Activated naive CD4-positive, alpha-beta T cell treated with anti-CD3 and anti-CD28 coated beads, Interleukin-2, amount 50 U/mL, for 16 hours (primary cell): ENCODE results near the gene DIAPH1.

Experiments used
- DNase-seq: peaks from one replicate; pipeline ENCODE4 v3.0.0-alpha.2; 2020

Gene DIAPH1

DNA sequence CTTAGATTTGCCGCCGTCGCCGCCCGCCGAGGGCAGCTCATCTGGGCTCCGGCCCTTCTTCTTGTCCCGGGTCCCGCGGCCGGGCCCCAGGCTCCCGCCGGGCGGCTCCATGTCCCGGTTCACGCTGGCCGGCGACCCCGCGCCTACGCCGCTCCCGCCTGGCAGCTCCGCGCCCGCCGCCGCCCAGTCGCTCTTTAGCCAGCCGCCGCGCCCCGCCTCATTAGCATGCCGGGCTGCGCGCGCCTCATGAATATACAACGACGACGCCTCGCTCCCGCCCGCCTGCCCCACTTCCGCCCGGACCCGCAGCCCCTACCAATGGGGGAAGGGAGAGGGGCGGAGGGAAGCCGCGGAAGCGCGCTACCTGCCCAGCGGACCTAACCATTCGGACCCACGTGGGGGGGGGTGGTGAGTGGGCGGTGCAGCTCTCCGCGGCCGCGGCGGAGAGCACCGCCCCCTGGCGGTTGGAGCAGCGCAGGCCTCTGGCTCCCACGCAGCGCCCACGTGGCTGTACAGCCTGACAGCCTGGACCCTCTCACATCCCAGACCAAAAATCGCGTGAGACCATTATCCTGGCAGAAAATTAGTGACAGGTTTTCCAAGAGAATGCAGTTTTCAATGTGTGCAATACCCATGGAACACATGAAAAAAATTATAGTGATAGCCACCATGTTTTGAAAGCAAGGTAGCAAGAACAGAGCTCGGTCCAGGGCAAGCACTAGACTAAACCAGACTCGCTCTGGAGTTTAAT, at the start of gene DIAPH1:
DIAPH1 (minus strand) TSS at position 197 of the 751 bp plus-strand sequence; CDS start at position 111, 86 bp downstream.
- peak; percentile 99 for DNase-seq

DNA sequence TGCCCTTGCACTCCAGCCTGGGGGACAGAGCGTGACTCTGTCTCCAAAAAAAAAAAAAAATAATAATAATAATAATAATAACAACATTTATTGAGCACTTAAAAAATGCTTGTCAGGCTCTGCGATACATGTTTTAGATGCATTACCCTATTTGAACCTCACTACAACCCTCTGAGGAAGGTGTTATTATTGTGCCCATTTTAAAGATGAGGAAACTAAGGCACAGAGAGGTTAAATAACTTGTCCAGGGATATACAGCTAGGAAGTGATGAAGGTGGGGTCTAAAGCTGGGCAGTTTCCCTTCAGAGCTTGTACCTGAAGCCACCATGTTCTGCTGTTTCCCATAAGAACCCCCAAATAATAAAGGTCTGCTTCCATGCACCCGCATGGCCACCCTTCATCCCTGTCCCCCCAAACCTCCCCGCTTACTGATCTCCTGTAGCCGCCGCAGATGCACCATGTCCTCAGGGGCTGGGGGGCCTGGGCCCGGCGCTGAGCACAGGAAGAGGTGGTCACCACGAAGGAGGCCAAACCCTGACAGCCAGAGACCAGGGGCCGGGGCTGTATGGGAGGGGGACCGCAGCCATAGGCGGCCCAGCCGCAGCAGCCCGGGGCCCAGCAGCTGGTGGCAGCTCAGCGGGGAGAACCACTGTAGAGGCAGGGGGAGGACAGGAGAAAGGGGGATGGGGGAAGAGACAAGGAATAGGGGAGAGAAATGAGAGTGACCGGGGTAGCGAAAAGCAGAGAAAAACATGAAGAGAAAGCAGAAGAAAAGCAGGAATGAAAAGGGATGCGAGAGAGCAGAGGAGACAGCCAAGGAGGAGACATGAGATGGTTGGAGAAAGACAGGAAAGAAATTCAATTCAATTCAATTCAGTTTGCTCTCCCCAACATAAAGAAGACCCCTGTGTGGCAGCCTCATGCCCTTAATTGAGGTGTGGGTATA, 47.5 kb upstream of the DIAPH1 start:
- DNase-seq: no peak

DNA sequence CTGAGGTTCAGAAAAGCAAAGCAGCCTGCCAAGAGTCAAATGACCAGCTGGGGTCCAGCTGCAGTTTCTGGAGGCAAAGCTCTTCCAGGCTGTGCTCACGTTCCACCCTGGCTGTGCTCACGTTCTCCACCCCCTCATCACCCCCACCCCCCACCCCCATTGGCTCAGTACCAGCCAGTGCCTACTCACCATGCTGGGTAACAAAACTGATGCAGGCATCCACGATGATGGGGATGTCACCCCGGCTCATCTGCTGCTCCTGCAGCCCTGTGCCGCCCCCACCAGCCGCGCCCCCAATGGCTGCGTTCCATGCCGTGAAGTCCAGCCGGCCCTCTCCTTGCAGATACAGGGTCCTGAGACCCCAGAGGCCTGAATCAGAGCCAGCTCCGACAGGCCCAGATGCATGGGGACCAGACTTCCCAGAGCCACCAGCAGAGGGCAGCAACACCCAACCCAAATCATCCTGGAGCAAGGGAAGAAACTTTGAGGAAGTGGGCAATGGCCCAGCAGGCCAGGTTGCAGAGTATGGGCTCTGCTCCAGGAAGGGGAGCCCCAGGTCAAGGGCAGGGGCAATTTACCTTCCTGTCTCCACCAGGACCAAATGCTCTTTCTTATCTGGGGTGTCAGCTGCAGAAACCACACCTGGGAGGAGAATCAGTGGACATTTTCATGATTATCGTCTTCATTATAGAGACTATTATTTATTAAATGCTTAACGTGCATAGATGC, 46.1 kb upstream of the DIAPH1 start:
- peak; percentile 70 for DNase-seq

DNA sequence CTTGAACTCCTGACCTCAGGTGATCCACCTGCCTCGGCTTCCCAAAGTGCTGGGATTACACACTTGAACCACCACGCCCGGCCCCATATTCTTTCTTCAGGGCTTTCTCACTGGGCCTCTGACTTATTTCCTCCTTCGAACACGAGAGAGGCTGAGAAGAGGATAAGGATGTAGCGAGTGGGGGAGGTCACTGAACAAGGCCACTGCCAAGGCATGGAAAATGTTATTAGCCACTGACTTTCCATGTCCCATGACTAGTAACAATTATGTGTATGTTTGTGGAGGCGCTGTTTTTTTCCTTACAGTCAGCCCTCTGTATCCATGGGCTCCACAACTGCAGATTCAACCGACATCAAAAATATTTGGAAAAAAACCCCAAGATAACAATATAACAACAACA, 44.7 kb upstream of the DIAPH1 start:
- no peak for DNase-seq

DNA sequence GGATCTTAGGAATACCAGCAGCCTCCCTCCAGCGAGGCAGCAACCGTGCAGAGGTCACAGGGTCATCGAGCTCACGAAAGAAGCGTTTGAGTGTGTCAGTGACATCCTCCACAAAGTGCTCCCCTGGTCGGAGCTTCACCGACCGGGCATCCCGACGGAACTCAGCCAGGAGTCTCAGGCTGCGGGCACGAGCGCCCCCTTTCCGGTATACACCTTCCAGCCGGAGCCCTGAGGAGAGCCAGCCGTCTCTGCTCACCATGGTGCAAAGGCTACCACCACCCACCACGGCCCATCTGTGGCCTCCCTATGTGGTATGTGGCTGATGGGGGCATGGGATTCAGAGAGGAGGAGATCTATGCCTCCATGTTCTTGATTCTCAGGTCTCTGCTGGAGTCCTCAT, 43.2 kb upstream of the DIAPH1 start:
- DNase-seq: no peak

DNA sequence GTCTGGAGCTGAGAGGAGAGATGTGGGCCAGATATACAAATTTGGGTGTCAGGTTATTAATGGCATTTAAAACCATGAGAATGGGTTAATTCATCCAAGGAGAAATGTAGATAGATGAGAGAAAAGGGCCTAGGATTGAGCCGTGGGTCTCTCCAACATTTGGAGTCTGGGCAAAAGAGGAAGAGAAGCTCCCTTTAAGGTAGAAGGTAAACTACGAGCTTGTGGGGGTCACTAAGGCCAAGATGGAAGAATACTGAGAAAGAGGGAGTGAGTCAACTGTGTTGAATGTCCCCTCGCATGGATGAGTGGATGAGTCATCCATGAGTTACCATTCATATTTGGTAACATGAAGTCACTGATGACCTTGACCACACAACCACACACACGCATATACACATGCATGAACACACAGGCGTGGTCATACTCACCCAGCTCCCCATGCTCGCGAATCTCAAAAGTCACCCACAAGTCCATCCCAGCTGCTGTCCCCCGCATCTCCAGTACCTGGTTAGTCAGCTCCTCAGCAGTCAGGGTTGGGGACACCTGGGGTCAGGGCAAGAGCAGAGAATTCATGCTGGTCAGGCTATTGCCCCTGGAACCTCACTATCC, 39.2 kb upstream of the DIAPH1 start:
- no peak for DNase-seq

DNA sequence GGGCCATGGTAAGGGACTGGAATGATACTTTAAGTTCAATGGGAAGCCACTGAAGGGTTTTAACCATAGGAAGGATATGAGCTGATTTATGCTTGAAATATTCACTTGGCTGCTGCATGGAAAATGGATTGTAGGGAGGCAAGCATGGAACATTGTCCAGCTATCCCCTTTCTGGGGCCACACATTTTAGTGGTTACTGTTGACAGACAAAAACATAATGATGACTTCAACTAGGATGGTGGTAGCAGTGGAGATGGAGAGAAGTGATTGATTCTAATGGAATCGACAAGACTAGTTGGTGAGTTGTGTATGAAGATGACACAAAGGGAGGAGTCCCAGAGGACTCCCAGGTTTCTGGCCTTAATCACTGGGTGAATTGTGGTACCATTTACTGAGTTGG, 38.6 kb upstream of the DIAPH1 start:
- no peak for DNase-seq

DNA sequence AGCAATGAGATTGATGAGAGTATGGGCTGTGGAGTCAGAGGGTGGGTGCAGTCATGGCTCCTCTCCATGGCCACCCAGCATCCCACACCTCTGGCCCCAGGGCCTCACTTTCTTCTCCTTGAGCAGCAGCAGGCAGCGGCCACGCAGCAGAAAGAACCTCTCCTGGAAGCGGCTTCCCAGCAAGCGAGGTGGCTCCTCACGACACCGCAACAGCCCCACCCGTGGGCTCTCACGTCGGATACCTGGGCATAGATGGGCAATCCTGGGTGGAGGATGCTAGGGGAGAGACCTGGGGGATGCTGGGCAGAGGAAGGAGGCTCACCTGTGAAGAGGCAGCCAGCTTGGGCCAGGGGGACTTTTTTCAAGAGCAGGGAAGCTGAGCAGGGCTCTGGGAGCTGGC, 37.6 kb upstream of the DIAPH1 start:
- DNase-seq: no peak

DNA sequence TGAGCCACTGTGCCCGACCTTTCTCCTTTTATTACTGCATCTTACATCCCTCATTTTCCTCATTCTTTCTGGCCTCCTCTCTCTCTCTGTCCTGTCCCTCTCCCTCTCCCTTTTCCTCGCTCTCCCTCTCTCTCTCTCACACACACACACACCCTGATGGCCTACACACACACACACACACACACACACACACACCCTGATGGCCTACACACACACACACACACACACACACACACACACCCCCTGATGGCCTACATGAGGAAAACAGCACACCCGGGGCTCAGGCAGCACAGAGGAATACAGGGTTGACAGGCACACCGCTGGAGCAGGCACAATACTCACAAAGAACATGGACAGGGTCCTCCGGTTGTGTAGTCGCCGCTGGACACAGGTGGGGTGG, 36.2 kb upstream of the DIAPH1 start:
- no peak for DNase-seq

DNA sequence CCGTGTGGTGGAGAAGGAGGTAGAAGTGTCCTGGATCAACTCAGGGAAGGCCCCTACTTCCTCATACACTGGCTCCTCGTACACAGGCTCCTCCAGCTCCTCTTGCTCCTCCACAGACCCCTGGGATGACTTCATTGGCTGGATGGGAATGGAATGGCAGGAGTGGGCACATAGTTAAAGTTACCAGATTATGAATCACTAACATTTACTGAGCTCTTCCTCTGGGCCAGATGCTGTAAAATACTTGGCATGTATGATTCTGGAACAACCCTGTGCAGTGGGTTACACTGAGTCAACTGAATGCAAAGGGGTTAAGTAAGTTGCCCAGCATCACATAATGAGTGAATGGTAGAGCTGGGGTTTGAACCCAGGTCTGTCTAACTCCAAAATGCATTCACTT, 35.5 kb upstream of the DIAPH1 start:
- DNase-seq: no peak

DNA sequence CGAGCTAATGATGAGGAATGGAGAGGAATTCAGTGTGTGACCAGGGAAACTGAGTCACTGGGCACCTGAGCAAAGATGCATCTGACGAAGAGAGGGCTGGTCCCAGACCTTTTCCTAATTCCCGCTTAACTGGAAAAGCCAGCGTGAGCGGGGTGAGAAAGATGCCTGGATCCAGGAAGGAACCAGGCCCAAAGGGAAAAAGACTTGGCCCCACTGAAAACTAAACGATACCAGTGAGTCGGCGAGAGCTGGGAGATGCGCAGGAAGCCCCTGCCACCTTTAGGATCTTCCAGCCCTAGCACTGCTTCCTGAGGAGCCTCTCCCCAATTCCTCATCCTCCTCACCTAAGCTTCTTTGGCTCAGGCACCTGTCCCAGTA, 32.9 kb upstream of the DIAPH1 start:
- DNase-seq: no peak

DNA sequence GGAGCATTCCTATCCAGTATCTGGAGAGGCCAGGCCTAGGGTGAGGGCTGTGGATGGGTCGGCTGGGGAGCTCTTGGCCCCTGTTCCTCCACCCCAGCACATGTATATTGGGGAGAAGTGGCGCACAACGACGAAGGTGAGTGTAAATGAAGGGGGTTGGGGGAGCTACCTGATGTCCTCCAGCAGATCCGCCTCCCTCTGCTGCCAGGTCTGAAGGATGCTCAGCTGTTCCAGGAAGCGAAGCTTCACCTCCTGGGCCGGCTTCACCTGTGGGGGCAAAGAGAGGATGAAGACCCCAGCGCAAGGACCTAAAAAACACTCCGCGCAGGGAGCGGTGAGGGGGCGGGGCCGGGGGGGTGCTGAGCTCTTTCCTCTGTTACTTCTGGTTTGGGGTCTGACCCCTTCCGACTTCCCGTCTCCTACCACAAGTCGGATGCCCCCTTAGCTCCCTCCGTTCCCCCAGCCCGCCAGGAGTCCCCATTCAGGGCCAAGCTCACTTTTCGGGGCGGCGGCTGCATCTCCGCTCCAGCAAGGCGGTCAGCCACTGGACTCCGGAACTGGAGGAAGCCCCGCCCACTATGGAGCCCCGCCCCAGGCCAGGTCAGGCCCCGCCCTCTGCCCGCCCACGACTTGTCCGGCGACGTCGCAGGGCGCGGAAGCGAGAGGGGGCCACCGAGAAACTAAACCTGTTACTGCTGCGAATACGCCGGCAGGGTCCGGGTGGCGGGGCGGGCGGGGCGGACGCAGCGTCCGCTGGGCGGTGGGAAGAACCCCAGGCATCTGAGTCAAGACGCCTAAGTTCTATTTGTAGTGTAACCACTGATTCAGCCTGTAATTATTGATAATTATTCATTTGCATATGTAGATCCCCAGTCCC, 32.3 kb upstream of the DIAPH1 start, which contains the start of gene FCHSD1:
FCHSD1 (minus strand) TSS at position 568 of the 877 bp plus-strand sequence; CDS start at position 518, 50 bp downstream.
- DNase-seq: peak; percentile 72

DNA sequence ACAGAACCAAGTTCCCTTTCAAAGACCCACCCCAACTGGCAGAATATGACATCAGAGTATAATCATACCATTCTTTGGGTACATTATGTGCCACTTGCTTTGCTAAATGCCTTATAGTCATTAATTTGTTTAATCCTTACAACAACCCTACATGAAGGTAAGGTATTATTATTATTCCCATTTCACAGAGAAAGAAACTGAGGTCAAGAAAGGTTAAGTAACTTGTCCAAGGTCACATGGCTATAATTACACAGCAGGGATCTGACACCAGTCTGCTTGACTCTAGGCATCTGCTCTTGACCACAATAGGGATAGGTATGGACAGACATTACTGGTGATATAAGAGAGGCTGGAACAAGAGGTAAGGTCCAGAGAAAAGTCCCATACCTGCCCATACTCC, 31.2 kb upstream of the DIAPH1 start:
- no peak for DNase-seq

DNA sequence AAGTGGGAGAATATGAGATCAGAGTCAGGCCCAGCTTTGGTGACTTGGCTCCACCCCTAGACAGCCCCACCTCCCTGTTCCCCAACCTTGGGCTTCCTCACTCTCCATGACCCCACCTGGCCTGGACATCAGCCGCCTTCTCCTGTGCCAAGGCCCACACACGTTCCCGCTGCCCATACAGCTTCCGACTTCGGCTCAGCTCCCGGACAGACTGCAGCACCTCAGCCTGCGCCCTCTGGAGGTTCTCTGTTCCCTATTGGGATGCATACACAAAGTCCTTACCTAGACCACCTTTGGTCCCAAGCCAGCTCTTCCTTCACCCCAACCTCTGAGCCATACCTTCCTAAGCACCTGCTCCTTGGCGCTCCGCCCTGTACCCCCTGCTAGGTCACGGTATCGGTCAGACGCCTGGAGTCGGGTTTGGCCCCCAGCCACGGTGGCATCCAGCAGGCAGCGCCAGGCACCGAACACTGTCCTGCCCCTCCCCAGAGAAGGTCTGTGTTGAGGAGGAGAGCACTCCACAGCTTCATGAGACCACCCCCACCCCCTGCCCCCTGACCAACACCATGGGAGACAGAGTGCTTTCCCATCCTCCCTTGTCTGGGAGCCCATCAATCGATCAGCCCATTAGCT, 30.4 kb upstream of the DIAPH1 start:
- no peak for DNase-seq

DNA sequence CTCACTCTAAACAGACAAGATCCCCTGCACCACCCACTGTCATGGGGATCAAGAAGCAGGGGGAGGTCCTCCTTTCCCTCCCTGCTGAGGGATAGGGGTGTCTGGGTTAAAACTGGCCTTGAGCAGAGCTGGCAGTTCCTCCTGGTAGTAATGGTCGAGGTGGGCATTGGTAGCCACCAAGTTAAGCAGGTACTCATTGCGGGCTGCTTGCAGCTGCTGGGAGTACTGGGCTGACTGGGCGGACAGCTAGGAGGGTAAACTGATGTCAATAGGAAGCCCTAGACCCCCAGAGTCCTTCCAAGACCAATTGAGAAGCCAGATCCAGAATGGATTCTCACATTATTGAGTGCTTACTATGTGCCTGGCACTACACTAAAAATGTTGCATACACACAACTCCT, 29.1 kb upstream of the DIAPH1 start:
- DNase-seq: no peak

DNA sequence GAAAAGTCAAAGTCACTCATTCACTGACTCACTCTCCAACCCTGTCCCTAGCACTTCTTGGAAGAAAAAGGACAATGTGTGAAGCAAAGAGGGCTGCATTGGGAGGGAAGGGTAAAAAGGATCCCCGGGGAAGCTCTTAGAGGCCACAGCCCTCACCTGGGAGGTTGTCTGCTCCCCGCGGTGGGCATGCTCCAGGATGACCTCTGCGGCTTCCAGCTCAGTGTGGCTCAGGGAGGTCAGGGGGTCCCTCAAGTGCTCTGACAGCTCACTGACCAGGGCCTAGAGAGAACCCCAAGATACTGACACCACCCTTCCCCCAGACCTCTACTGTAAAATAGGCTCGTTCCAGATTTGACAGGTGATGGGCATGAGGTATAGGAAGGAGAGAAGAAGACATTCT, 28.4 kb upstream of the DIAPH1 start:
- DNase-seq: no peak

DNA sequence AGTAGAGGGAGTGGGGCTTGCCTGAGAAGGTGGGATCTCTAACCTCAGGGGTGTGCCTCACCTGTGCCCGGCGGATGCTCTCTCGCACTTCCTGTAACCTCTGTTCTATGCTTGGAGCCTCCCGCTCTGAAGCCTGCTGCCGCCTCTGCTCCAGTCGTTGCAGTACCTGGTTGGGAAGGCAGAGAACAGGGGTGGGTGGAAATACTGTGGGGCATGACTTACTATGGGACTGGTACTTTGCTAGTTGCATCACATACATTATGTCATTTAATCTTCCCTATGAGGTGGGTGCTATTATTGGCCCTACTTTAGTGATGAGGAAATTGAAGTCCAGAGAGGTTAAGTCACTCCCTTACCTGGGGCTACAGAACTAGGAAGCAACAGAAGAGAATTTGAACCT, 27.2 kb upstream of the DIAPH1 start:
- DNase-seq: no peak

DNA sequence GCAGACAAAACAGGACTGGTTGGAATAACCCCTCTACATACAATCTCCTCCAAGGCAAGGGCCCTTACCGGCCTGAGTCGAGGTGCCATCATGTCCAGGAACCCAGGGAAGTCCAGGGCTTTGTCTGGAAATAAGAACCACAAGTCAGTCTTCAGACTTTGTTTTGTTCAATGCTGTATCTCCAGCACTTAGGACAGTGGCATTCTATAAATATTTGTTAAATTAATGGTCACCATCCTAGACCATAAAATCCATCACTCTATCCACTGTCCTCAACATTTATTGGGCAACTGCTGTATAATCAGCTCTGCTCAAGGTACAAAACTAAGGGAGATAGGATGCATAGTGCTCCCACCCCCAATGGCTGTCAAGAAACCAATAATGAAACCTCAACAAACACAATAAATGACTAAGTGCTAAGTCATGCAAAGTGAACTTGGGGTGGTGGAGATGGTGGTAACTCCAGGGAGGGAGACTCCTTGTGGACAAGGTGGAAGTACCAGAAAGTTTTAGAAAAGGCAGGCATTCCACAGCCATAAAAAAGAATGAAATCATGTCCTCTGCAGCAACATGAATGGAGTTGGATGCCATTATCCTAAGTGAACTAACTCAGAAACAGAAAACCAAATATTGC, 23.0 kb upstream of the DIAPH1 start:
- DNase-seq: no peak

DNA sequence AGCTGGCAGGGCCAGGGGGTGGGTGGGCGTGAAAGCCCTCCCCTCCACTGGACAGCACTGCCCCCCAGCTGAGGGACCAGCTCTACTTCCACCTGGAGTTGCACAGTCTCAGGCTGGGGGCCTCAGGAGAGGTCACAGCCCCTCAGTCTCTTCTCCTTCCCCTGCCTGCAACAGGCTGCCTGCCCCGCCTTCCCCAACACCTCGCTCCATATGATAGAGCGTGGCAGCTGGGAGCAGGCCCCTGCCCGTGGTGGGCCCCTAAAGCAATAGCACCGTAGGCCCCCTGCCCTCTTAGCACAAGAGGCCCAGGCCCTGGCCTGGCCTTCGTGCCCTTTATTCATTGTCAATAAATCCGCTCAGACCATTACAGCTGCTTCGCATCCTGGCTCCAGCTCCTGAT, 21.9 kb upstream of the DIAPH1 start:
- no peak for DNase-seq

DNA sequence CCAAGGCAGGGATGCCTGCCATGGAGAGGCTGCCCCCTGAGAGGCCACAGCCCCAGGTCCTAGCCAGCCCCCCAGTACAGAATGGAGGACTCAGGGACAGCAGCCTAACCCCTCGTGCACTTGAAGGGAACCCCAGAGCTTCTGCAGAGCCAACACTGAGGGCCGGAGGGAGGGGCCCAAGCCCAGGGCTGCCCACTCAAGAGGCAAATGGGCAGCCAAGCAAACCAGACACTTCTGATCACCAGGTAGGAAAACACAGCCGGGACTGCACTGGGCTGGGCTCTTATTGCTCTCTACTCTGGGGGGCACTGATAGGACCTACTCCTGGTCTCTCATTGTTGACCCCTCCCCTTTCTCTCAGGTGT, 21.2 kb upstream of the DIAPH1 start:
- DNase-seq: no peak
